CD4-positive, alpha-beta T cell treated with Interleukin-15 for 4 hours (primary cell): Measurements from ENCODE around the gene MUC5AC.

ENCODE experiments used
- DNase-seq: peaks from one replicate; pipeline ENCODE4 v3.0.0-alpha.2; 2020; ENCODE audit warnings: low spot score

MUC5AC gene

DNA sequence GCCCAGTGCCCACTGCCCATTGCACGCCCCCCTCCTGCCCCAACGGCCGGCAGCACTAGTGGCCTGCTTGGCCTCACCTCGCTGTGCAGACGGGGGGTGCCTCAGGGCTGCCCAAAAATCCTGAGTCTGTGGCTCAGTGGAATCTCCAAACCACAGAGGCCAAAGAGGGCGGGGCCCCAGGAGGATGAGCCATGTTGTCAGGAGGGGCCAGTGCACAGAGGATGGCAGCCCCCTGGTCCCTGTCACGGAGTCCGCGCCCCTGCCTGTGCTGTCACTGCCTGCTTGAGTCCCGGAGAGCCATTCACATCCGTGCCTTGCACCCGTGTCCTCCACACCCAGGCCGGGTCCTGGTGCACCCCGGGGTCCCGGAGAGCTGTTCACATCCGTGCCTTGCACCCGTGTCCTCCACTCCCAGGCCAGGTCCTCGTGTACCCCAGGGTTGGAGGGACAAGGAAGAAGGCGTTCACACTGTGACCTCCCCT lies 36.4 kb upstream of the MUC5AC start:
- DNase-seq = no peak

DNA sequence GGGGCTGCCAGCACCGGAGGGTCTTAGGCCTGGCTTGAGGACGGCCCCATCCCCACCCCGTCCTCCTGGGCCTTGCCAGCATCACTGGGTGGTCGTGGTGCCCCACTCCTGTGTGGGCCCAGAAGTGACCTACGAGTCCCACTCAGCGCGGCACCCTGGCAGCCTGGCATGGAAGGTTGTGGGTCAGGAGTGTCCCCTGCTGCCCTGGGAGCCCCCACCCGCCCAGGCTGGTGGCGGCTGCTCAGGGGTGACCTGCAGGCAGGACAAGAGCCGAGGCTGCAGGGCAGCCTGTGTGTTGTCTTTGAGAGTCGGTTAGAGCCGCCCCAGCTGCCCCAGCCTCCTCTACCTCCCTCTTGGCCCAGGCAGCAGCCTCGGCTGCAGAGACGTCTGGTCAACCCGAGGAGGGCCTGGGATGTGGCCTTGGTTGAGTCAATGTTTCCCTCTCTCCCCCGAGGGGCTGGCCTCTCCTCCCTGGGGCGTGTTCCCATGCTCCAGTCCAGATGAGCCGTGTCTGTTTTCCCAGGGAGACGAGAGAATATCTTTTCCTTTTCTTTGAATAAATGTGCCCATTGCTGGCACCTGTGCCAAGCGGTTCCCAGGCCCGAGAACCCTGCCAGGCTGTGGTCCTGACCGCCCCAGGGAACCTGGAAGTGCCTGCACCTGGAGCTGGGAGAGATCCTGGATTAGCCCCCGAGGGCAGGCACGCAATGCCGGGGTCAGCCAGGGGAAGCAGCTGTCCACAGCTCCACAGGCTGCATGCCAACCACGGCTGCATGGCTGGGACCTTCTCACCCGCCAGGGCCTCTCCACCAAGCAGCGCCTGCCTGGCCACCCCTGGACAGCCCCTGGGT lies 35.7 kb upstream of the MUC5AC start:
- no peak for DNase-seq

DNA sequence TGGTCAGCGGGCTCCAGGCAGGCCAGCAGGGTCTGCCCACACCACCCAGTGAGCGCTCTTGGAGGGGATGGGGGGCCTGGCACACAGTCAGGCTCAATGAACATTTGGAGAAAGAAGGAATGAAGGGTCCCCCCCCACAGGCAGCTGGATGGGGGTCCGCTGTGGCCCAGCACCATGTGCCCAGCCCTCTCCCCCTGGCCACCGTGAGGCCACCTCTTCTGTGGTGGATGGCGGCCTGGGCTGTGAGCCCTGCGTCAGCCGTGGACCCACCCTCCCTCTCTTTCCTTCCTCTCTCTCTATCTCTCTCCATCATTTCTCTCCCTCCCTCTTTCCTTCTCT lies 35.1 kb upstream of the MUC5AC start:
- DNase-seq = no peak

GRCh38 chr11:1123970-1124369 lies 33.8 kb upstream of the MUC5AC start:
- no peak for DNase-seq

DNA sequence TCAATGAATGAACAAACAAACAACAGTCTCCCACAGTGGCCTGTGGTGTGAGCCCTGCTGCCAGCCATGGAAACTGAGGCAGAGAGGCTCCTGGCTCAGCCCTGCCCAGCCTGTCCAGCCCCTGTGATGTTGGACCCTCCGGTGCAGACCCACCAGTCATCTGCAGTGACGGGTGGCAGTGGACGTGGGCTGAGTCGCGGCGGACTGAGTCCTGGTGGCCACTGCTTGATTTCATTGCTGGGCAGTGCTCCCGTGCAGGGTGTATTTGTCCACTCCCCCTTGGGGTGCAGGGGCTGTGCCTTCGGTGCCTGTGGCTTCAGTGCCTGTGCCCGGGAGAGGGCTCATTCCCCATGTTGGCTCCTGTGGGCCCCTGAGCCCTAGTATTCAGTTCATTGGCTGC lies 31.9 kb upstream of the MUC5AC start:
- no peak for DNase-seq

DNA sequence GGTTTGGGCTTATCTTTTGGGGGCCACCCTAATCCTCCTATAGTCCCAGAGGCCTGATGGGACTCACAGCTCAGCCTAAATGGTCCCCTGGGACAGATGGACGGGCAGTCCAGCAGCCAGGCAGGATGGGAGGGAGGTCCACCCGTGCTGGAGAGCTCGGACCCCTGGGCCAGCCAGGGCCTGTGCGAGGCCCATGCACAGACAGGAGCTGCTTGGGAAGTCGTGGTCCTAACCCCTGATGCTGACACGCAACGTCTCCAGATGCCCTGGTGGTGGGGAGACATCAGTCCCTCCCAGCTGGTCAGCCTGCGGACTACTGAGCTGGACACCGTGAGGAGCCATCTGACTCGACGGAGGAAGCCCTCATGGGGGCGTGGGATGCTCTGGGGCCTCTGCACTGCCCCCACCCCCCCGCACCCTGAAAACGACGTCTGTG lies 31.2 kb upstream of the MUC5AC start:
- DNase-seq = no peak

- DNase-seq = no peak
Observed at GRCh38 chr11:1126935-1127663, 30.7 kb upstream of the MUC5AC start.

DNA sequence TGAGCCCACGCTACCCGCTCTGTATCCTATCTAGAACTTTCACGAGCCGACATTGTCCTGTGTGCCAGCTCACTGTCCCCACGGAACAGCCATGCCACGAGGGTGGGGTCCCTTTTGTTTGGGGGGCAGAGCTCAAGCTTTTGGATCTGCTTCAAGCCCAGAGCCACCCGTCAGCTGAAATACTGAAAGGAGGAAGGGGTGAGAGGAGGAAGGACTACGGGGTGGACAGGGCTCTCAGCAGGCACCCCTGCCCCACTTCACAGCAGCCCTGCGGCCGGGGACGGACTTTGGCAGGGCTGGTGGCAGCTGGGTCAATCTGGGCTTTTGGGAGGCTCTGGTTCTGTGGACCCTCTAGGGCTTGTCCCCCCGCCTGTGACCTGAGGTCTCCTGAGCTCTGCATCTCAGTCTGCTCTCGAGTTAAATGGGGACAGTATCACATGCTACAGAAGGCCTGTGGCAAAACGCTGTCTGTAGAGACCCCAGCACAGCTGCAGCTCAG lies 30.0 kb upstream of the MUC5AC start:
- DNase-seq = no peak

GRCh38 chr11:1128311-1129142 lies 29.2 kb upstream of the MUC5AC start:
- DNase-seq = no peak

DNA sequence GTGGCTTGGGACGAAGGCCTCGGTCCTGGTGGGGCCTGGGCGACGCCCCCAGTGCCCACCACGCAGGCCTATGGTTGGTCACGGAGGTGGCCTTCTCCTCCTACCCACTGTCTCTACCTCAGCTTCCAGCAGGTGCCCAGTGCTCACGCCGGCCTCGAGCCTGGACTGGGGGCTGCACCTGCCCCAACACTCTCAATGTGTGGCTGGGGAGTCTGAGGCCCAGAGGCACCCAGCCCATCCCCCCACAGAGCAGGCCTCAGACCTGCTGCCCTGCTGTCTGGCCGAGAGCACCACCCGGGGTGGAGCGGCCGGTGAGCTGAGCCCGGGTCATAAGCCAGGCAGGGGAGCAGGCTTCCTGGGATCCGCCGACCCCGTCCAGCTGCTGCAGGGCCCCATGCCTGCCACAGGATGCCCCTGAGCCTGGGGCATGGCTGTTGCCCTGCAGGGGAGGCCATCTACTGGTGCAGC lies 28.6 kb upstream of the MUC5AC start:
- DNase-seq = no peak

DNA sequence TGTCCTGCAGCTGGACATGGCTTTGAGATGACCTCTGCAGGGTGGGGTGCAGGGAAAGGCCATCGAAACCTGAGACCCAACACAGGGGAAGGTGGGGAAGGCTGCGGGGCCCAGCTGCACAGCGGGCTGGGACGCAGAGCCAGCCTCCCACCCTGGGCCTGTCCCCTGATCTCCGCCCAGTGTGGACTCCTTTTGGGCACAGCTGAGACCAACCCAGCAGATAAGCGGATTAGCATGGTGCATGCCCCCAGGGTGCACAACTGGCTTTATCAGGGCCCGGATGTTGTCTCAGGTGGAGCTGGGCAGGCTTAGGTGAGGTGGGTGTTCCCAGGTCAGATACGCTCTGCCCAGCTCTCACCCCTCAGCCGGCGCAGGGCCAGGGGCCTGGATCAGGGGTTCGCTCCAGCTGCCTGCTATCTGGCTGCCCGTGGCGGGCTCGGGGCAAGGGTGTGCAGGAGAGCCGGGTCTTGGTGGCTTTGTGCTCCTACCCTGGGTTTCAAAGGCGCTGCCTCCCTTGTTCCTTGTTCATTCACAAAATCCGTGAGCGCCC lies 28.1 kb upstream of the MUC5AC start:
- no peak for DNase-seq

- DNase-seq = no peak
Observed at GRCh38 chr11:1130276-1131032, 27.3 kb upstream of the MUC5AC start.

DNA sequence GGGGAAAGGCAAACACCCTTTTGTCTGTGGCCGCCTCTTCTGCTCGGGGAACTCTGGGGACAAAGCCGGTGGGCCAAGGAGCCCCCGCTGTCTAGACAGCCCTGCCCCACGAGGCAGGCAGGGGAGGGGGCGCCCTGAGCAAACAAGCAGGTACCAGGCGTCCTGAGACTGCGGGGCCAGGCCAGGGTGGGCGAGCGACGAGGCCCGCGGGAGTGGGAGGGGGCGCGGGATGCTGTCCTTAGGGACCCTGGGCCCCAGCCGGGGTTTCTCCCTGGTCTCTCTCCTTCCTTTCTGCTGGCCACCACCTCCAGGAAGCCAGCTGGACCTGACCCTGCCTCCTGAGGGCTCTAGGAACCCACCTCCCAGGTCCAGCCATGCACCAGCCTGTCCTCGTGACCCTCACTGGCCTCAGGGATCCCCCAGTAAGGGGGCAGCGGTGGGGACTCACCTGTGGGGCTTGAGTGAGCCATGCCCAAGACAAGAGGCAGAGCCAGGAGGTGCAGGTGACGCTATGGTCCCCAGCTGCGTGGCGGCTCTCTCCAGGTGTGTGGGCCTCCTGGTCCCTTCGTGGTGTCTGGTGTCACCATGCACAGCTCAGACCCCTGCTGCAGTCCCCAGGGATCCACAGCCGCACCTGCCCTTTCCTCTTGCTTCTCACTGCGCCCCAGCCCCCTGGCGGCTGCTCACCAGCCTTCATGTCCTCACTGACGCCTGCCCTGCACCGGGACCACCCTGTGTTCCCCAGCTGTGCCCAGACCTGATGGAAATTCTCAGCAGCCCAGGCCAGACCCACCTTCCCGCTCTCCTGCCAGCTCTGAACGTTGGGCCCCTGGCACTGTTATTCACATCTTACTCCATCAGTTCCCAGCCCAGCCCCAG lies 26.5 kb upstream of the MUC5AC start:
- DNase-seq = no peak

- DNase-seq = no peak
Observed at GRCh38 chr11:1134848-1135445, 22.8 kb upstream of the MUC5AC start.

DNA sequence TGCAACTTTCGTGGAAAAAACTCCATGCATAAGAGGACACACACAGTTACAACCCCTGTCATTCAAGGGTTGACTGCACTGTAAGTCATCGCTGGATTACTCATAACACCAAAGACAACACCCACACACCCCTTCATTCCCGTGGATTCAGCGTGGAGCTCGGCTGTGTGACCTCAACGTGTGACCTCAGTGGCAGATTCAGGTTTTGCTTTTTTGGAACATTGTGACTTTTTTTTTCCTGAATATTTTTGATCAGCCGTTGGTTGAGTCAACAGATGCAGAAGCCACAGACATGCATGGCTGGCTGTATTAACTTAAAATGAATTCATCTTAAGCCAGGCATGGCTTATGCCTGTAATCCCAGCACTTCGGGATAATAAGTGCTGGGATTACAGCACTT lies 19.7 kb upstream of the MUC5AC start:
- no peak for DNase-seq

DNA sequence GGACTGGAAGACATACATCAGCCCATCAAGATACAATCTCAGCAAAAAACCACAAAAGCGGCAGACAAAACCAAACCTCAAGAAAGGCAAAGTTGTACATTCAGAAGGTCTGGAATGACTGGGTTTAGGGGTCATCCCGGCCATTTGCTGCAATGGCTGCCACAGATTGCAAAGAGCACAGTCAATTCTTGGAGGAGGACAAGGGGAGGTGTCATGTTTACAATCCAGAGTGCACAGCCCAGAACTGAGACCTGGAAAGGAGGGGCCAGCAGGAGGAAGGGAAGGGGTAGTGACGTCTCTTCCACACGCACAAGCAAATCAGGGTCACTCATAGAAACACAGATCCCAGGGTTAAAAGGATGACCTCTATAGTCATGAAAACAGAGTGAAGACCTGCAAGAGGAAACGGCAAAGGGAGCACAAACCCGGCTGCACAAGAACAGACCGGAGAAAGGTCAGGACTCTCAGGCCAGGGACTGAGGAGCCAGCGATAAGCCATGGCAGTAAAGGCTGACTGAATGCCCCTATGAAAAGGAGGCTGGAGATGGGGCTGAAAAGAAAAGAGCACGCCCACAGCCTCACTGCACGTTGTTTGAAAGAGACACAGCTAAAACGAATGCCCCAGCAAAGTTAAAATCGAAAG lies 18.2 kb upstream of the MUC5AC start:
- no peak for DNase-seq

- DNase-seq = no peak
Observed at GRCh38 chr11:1140642-1141490, 16.9 kb upstream of the MUC5AC start.

GRCh38 chr11:1146365-1146764 lies 11.4 kb upstream of the MUC5AC start:
- DNase-seq = no peak
